Activated B cell treated with CpG ODN at 0.5 μM for 24 hours (primary cell): Measurements from ENCODE around the gene DSG4. TPM values are rescaled to one million over a fixed set of nuclear protein-coding genes. Genes with fewer than 3 reads are reported as not detected.

ENCODE experiments used
- ATAC-seq: fragments of 200-7000 bp; cut with Tn5 transposase; one replicate; pipeline ENCODE4 v1.10.0; 2021; ENCODE audit warnings: low read depth, mild to moderate bottlenecking, moderate library complexity
- CTCF ChIA-PET: fragments of 350-600 bp; sonication (Branson Sonifier 250); formaldehyde crosslinking; loops from one replicate; lab custom pipeline; 2021; ENCODE audit warnings: antibody characterized with exemption; lab: Charles Lee
- POLR2A ChIA-PET: fragments of 350-600 bp; sonication (Branson Sonifier 250); formaldehyde crosslinking; loops from one replicate; lab custom pipeline; 2021; ENCODE audit warnings: antibody characterized with exemption; lab: Charles Lee
- DNase-seq: peaks from one replicate; pipeline ENCODE4 v3.0.0; 2022
- H3K27ac Mint-ChIP-seq: one replicate; pipeline ENCODE4 v1.8.0; 2020; ENCODE audit warnings: mixed read lengths
- H3K27me3 Mint-ChIP-seq: one replicate; pipeline ENCODE4 v1.8.0; 2021; ENCODE audit warnings: mixed read lengths
- H3K36me3 Mint-ChIP-seq: one replicate; pipeline ENCODE4 v1.8.0; 2021; ENCODE audit warnings: low read depth, mixed read lengths
- H3K4me1 Mint-ChIP-seq: one replicate; pipeline ENCODE4 v1.8.0; 2021; ENCODE audit warnings: mixed read lengths
- H3K4me3 Mint-ChIP-seq: one replicate; pipeline ENCODE4 v1.8.0; 2020; ENCODE audit warnings: mild to moderate bottlenecking, mixed read lengths
- H3K9me3 Mint-ChIP-seq: one replicate; pipeline ENCODE4 v1.8.0; 2020; ENCODE audit warnings: mixed read lengths
- intact Hi-C: fragments of 100-400 bp; cut with micrococcal nuclease; formaldehyde crosslinking; loops from one replicate; pipeline ENCODE4 v1.15.1; 2024
- total RNA-seq: library from RNA; stranded (reverse); gene quantifications from 2 replicates; pipeline ENCODE4 v1.2.3, GENCODE V29; 2022
- TF ChIP-seq, protein P1 (sequence below): fragments of 200-600 bp; IDR thresholded peaks from one replicate; pipeline ENCODE4 v1.8.0; 2022; ENCODE audit warnings: antibody characterized with exemption, mild to moderate bottlenecking

DSG4 gene
- total RNA-seq, 1 donor from 2014 or later, result not detected

DNA sequence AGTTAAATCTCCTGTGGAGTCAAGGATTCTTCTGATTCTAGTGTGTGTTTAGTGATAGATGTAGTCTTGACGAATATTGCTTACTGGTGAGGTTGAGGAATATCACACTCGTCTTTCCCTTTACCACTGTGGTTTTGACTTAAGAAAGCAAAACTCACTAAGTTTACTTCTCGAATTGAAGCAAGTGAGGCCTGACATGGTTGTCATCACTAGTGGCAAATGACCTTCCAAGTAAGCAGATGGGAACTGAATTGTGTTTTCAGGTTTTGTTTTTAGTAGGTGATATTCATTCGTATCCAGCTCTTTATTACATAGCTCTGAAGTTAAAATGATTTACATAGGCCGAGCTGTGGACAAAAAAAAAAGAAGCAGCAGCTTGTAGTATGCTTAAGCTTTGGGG is 20.6 kb upstream of the DSG4 start:
- intact Hi-C loops, result no loop called here
- ChIA-PET CTCF (no interaction called here), POLR2A (no interaction called here)
- ATAC-seq, result no peak
- DNase-seq, result no peak
- no peaks in the 10 kb centered on the region for H3K36me3 Mint-ChIP-seq
- no peaks in the 10 kb centered on the region for H3K9me3 Mint-ChIP-seq
- no peak overlapping the region for H3K27ac Mint-ChIP-seq
- H3K27me3 Mint-ChIP-seq, result no peaks in the 10 kb centered on the region
- TF ChIP-seq, protein P1, sequence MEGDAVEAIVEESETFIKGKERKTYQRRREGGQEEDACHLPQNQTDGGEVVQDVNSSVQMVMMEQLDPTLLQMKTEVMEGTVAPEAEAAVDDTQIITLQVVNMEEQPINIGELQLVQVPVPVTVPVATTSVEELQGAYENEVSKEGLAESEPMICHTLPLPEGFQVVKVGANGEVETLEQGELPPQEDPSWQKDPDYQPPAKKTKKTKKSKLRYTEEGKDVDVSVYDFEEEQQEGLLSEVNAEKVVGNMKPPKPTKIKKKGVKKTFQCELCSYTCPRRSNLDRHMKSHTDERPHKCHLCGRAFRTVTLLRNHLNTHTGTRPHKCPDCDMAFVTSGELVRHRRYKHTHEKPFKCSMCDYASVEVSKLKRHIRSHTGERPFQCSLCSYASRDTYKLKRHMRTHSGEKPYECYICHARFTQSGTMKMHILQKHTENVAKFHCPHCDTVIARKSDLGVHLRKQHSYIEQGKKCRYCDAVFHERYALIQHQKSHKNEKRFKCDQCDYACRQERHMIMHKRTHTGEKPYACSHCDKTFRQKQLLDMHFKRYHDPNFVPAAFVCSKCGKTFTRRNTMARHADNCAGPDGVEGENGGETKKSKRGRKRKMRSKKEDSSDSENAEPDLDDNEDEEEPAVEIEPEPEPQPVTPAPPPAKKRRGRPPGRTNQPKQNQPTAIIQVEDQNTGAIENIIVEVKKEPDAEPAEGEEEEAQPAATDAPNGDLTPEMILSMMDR, result no peak
- H3K4me1 Mint-ChIP-seq, result no peaks in the 10 kb centered on the region
- H3K4me3 Mint-ChIP-seq, result no peak overlapping the region

DNA sequence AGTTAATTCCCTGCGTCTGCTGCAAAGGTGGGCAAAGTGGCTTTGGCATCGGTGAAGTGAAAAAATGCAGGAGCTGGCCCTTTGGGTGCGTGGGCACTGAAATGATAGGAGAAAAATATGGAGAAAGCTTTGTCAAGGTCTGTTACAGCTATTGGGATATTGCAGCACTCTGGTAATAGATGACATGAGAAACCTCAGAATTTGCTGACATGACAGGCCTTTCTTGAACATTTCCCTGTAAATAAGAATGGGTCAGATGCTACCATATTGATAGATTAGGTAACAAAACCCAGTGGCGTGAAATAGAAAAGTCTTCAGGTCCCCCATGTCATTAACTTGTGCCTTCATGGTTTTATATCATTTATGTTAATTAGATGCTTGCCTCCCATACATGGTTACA is 12.4 kb upstream of the DSG4 start:
- POLR2A ChIA-PET, result no interaction called here
- intact Hi-C loops, result no loop called here
- no peak for DNase-seq
- TF ChIP-seq, protein P1, result no peak
- Mint-ChIP-seq H3K9me3 (no peaks in the 10 kb centered on the region), H3K27ac (no peak overlapping the region), H3K4me1 (no peaks in the 10 kb centered on the region), H3K4me3 (no peak overlapping the region), H3K36me3 (no peaks in the 10 kb centered on the region), H3K27me3 (no peaks in the 10 kb centered on the region)
- CTCF ChIA-PET, result no interaction called here
- no peak for ATAC-seq

DNA sequence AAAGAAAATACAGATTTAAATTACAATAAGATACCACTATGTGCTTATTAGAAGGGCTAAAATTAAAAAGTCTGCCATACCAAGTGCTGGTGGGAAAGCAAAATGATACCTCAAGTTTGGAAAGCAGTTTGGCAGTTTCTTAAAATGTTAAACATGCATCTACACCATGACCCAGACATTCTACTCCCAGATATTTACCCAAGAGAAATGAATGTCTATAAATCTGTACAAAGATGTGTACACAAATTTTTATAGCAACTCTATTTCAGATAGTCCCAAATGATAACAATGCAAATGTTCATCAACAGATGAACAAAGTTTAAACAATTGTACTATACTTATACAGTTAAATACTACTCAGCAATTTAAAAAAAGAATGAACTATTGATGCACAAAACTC is 7.1 kb upstream of the DSG4 start:
- no peak for DNase-seq

DNA sequence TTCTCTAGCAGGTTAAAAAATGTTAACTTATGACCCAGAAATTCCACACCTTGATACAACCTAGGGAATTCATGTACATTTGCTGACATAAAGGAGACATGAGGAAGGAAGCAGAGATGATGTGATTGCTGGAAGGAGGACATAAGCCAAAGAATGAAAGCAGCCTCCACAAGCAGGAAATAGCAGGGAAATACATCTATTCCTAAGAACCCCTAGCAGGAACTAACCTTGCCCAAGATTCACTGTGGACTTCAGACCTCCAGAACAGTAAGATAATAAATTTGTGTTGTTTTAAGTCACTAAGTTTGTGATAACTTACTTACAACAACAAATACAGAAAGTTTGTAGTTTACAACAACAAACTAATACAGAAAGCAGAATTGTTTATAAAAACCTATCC is 4.6 kb upstream of the DSG4 start:
- no peaks in the 10 kb centered on the region for H3K27me3 Mint-ChIP-seq
- DNase-seq (no peak), ATAC-seq (no peak)
- ChIA-PET POLR2A (no interaction called here), CTCF (no interaction called here)
- TF ChIP-seq, protein P1, result no peak
- no peaks in the 10 kb centered on the region for H3K36me3 Mint-ChIP-seq
- H3K27ac Mint-ChIP-seq, result no peak overlapping the region
- no peaks in the 10 kb centered on the region for H3K9me3 Mint-ChIP-seq
- H3K4me1 Mint-ChIP-seq, result no peaks in the 10 kb centered on the region
- no peak overlapping the region for H3K4me3 Mint-ChIP-seq
- intact Hi-C loops, result no loop called here

More for the DNA sequence above, 7.1 kb upstream of the DSG4 start:
- TF ChIP-seq, protein P1, result no peak
- ATAC-seq, result no peak
- ChIA-PET CTCF (no interaction called here), POLR2A (no interaction called here)
- Mint-ChIP-seq H3K27me3 (no peaks in the 10 kb centered on the region), H3K9me3 (no peaks in the 10 kb centered on the region), H3K4me3 (no peak overlapping the region), H3K4me1 (no peaks in the 10 kb centered on the region), H3K27ac (no peak overlapping the region), H3K36me3 (no peaks in the 10 kb centered on the region)
- intact Hi-C loops, result no loop called here

DNA sequence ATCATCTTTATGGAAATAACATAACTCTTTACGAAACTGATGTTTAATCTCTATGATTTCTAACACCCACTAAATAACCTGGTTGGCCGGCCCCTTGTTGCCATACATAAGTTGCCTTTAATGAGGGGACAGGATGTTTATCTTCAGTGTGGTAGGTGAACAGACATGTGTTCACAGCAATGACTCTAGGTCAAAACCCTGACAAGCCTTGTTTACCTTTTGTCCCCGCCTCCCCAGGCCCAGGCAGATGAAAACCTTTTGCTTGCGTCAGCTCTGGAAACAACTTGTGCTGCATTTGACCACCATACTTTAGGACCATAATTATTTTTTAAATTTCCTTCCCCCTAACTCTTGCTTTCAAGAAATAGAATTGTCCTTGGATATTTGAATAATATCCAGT is 2.9 kb upstream of the DSG4 start:
- no peaks in the 10 kb centered on the region for H3K27me3 Mint-ChIP-seq
- POLR2A ChIA-PET, result no interaction called here
- CTCF ChIA-PET, result no interaction called here
- ATAC-seq (no peak), DNase-seq (no peak)
- H3K27ac Mint-ChIP-seq, result no peak overlapping the region
- H3K4me3 Mint-ChIP-seq, result no peak overlapping the region
- intact Hi-C loops, result no loop called here
- TF ChIP-seq, protein P1, result no peak
- no peaks in the 10 kb centered on the region for H3K36me3 Mint-ChIP-seq
- H3K9me3 Mint-ChIP-seq, result peaks cover 3% of the 10 kb centered on the region
- H3K4me1 Mint-ChIP-seq, result no peaks in the 10 kb centered on the region
